ENCODE data around the gene DNAJB14.

- TF ChIP-seq, protein P1, sequence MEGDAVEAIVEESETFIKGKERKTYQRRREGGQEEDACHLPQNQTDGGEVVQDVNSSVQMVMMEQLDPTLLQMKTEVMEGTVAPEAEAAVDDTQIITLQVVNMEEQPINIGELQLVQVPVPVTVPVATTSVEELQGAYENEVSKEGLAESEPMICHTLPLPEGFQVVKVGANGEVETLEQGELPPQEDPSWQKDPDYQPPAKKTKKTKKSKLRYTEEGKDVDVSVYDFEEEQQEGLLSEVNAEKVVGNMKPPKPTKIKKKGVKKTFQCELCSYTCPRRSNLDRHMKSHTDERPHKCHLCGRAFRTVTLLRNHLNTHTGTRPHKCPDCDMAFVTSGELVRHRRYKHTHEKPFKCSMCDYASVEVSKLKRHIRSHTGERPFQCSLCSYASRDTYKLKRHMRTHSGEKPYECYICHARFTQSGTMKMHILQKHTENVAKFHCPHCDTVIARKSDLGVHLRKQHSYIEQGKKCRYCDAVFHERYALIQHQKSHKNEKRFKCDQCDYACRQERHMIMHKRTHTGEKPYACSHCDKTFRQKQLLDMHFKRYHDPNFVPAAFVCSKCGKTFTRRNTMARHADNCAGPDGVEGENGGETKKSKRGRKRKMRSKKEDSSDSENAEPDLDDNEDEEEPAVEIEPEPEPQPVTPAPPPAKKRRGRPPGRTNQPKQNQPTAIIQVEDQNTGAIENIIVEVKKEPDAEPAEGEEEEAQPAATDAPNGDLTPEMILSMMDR (IDR thresholded peaks at IDR 0.05) = no peak
- no peak for TF ChIP-seq POLR2A (IDR thresholded peaks at IDR 0.05)
Observed at GRCh38 chr4:99971453-99972111, 25.2 kb upstream of the DNAJB14 start.
